H9 (cell line): ENCODE measurements around the gene PLSCR2. TPM values are rescaled to one million over a fixed set of nuclear protein-coding genes. Genes with fewer than 3 reads are reported as not detected.

Experiments used
- DNase-seq: peaks from one replicate; pipeline ENCODE4 v3.0.0-alpha.2; 2017
- H2AFZ ChIP-seq: one replicate; pipeline ENCODE4 v1.6.1; 2013; ENCODE audit warnings: mild to moderate bottlenecking, low read length, control low read depth, moderate library complexity
- H2AK5ac ChIP-seq: 2 replicates; pipeline ENCODE4 v1.6.1; 2013; ENCODE audit warnings: low read length, control low read depth, mixed read lengths; ENCODE audit not compliant: insufficient read length
- H2BK120ac ChIP-seq: one replicate; pipeline ENCODE4 v1.6.1; 2013; ENCODE audit warnings: low read depth, mild to moderate bottlenecking, low read length, control low read depth, inconsistent platforms; ENCODE audit not compliant: poor library complexity, severe bottlenecking
- H2BK12ac ChIP-seq: 2 replicates; pipeline ENCODE4 v1.6.1; 2013; ENCODE audit warnings: low read length, control low read depth, mixed read lengths, low read depth; ENCODE audit not compliant: insufficient read length
- H2BK15ac ChIP-seq: 2 replicates; pipeline ENCODE4 v1.6.1; 2013; ENCODE audit warnings: low read depth, low read length, control low read depth
- H2BK20ac ChIP-seq: one replicate; pipeline ENCODE4 v1.6.1; 2013; ENCODE audit warnings: low read depth, mild to moderate bottlenecking, low read length, control low read depth, inconsistent platforms; ENCODE audit not compliant: poor library complexity, severe bottlenecking
- H2BK5ac ChIP-seq: 2 replicates; pipeline ENCODE4 v1.6.1; 2013; ENCODE audit warnings: low read length, control low read depth, mixed read lengths; ENCODE audit not compliant: insufficient read length
- H3K14ac ChIP-seq: 2 replicates; pipeline ENCODE4 v1.6.1; 2013; ENCODE audit warnings: low read length, control low read depth; ENCODE audit not compliant: insufficient read depth
- H3K18ac ChIP-seq: 2 replicates; pipeline ENCODE4 v1.6.1; 2013; ENCODE audit warnings: low read depth, mild to moderate bottlenecking, mixed read lengths, low read length, control low read depth; ENCODE audit not compliant: insufficient read length
- H3K23ac ChIP-seq: 2 replicates; pipeline ENCODE4 v1.6.1; 2013; ENCODE audit warnings: low read length, control low read depth, mixed read lengths, low read depth; ENCODE audit not compliant: insufficient read length
- H3K23me2 ChIP-seq: 2 replicates; pipeline ENCODE4 v1.6.1; 2013; ENCODE audit warnings: low read depth, mild to moderate bottlenecking, mixed read lengths, low read length, control low read depth; ENCODE audit not compliant: insufficient read length, poor library complexity, severe bottlenecking
- H3K27ac ChIP-seq: 2 replicates; pipeline ENCODE4 v1.5.1; 2013; ENCODE audit warnings: low read length, control low read depth, mixed read lengths, low read depth; ENCODE audit not compliant: insufficient read length
- H3K27me3 ChIP-seq: 2 replicates; pipeline ENCODE4 v1.6.1; 2013; ENCODE audit warnings: low read length, control low read depth, inconsistent platforms; ENCODE audit not compliant: insufficient read depth
- H3K4ac ChIP-seq: 2 replicates; pipeline ENCODE4 v1.6.1; 2013; ENCODE audit warnings: low read depth, mild to moderate bottlenecking, control low read depth, inconsistent platforms, low read length, moderate library complexity
- H3K4me1 ChIP-seq: 2 replicates; pipeline ENCODE4 v1.6.1; 2013; ENCODE audit warnings: low read length, control low read depth, inconsistent platforms; ENCODE audit not compliant: insufficient read depth
- H3K4me2 ChIP-seq: 2 replicates; pipeline ENCODE4 v1.6.1; 2013; ENCODE audit warnings: low read length, control low read depth, mixed read lengths; ENCODE audit not compliant: insufficient read length, insufficient read depth
- H3K56ac ChIP-seq: 2 replicates; pipeline ENCODE4 v1.6.1; 2013; ENCODE audit warnings: low read depth, mild to moderate bottlenecking, mixed read lengths, low read length, control low read depth; ENCODE audit not compliant: insufficient read length
- H3K79me1 ChIP-seq: 2 replicates; pipeline ENCODE4 v1.6.1; 2013; ENCODE audit warnings: low read depth, mild to moderate bottlenecking, moderate library complexity, low read length, control low read depth, inconsistent platforms; ENCODE audit not compliant: insufficient read depth, poor library complexity, severe bottlenecking
- H3K79me2 ChIP-seq: 2 replicates; pipeline ENCODE4 v1.6.1; 2013; ENCODE audit warnings: low read length, control low read depth, inconsistent platforms; ENCODE audit not compliant: insufficient read depth
- H3K9ac ChIP-seq: 2 replicates; pipeline ENCODE4 v1.6.1; 2013; ENCODE audit warnings: low read length, control low read depth, mixed read lengths; ENCODE audit not compliant: insufficient read length; ENCODE audit errors: extremely low read depth
- H3K9me3 ChIP-seq: one replicate; pipeline ENCODE4 v1.6.1; 2013; ENCODE audit warnings: low read depth, low read length, inconsistent platforms; ENCODE audit not compliant: control insufficient read depth
- H3T11ph ChIP-seq: one replicate; pipeline ENCODE4 v1.6.1; 2013; ENCODE audit warnings: mild to moderate bottlenecking, low read length, control low read depth, inconsistent platforms
- H4K20me1 ChIP-seq: one replicate; pipeline ENCODE4 v1.6.1; 2013; ENCODE audit not compliant: control insufficient read depth, insufficient read length, insufficient read depth
- H4K5ac ChIP-seq: 2 replicates; pipeline ENCODE4 v1.6.1; 2013; ENCODE audit warnings: low read depth, mild to moderate bottlenecking, mixed read lengths, low read length, control low read depth; ENCODE audit not compliant: insufficient read length
- H4K8ac ChIP-seq: replicated peaks from 2 replicates; pipeline ENCODE4 v1.6.1; 2013; ENCODE audit warnings: low read length, control low read depth, mixed read lengths, low read depth; ENCODE audit not compliant: insufficient read length
- H4K91ac ChIP-seq: 2 replicates; pipeline ENCODE4 v1.6.1; 2013; ENCODE audit warnings: low read depth, mild to moderate bottlenecking, moderate library complexity, mixed read lengths, low read length, control low read depth; ENCODE audit not compliant: insufficient read length
- H3K27ac Mint-ChIP-seq, 3 experiments: 2 replicates in 2 of 3; 3 replicates in 1 of 3; pipeline ENCODE4 v1.8.0; 2020 to 2021; ENCODE audit warnings: mixed read lengths in 3 of 3, mild to moderate bottlenecking in 1 of 3, moderate library complexity in 1 of 3
- H3K27me3 Mint-ChIP-seq: 2 replicates; pipeline ENCODE4 v1.8.0; 2021; ENCODE audit warnings: low read depth, mild to moderate bottlenecking, moderate library complexity, mixed read lengths
- H3K36me3 Mint-ChIP-seq, 3 experiments: 2 replicates in 2 of 3; 3 replicates in 1 of 3; pipeline ENCODE4 v1.8.0; 2020 to 2021; ENCODE audit warnings: low read depth in 3 of 3, mixed read lengths in 3 of 3; ENCODE audit not compliant: insufficient read depth in 1 of 3
- H3K4me1 Mint-ChIP-seq, 2 experiments: 2 replicates each; pipeline ENCODE4 v1.8.0; 2020; ENCODE audit warnings: mixed read lengths in 2 of 2
- H3K4me3 Mint-ChIP-seq, 2 experiments: 2 replicates in 1 of 2; 3 replicates in 1 of 2; pipeline ENCODE4 v1.8.0; 2020 to 2021; ENCODE audit warnings: mild to moderate bottlenecking in 2 of 2, mixed read lengths in 2 of 2, moderate library complexity in 1 of 2
- H3K9me3 Mint-ChIP-seq, 2 experiments: 2 replicates in 1 of 2; 3 replicates in 1 of 2; pipeline ENCODE4 v1.8.0; 2020; ENCODE audit warnings: mild to moderate bottlenecking in 2 of 2, mixed read lengths in 2 of 2, moderate library complexity in 1 of 2
- WGBS: extraction: QIAGEN DNeasy Blood & Tissue Kit; methylation state at CpG from one replicate; pipeline ENCODE4 v1.1.7; 2013; ENCODE audit warnings: missing lambda C conversion rate, low lambda C conversion rate, mixed read lengths; ENCODE audit not compliant: insufficient read length; ENCODE audit errors: extremely low coverage; 5-methylcytosine and 5-hydroxymethylcytosine counted together
- total RNA-seq: library from RNA; stranded (reverse); gene quantifications from 2 replicates; pipeline ENCODE4 v1.2.1, GENCODE V29; 2021
- TF ChIP-seq, protein P1 (sequence below): fragments of 200-600 bp; sonication (generic); conservative IDR thresholded peaks from 3 replicates; pipeline ENCODE4 v1.8.0; 2021; ENCODE audit warnings: antibody characterized with exemption, mild to moderate bottlenecking

Gene PLSCR2
- total RNA-seq, 1 experiment from 2014 or later: not detected

GRCh38 chr3:146454796-146455195 lies 14.6 kb downstream of the PLSCR2 start:
- Histone ChIP-seq H3K4me2 (no peak overlapping the region), H3K23me2 (no peaks in the 10 kb centered on the region), H2BK12ac (no peak overlapping the region), H3K9ac (no peak overlapping the region), H2AFZ (no peak overlapping the region), H3K23ac (no peak overlapping the region), H2BK5ac (no peak overlapping the region), H3K18ac (no peak overlapping the region), H3K27me3 (no peaks in the 10 kb centered on the region), H3K4ac (no peak overlapping the region), H4K91ac (no peak overlapping the region), H2BK15ac (no peak overlapping the region), H3K56ac (no peak overlapping the region), H4K8ac (no peak overlapping the region), H3K79me1 (no peaks in the 10 kb centered on the region), H3K27ac (no peak overlapping the region), H3K9me3 (no peaks in the 10 kb centered on the region), H3K79me2 (no peaks in the 10 kb centered on the region), H2BK20ac (no peak overlapping the region), H2BK120ac (no peak overlapping the region), H3K4me1 (no peaks in the 10 kb centered on the region), H4K20me1 (no peaks in the 10 kb centered on the region), H3T11ph (no peak overlapping the region), H2AK5ac (no peak overlapping the region), H4K5ac (no peak overlapping the region), H3K14ac (no peak overlapping the region)
- H3K4me1 Mint-ChIP-seq: peaks cover 2% of the 10 kb centered on the region in 2 experiments
- DNase-seq: no peak
- H3K9me3 Mint-ChIP-seq: no peaks in the 10 kb centered on the region; a peak in 1 of 5 replicates
- H3K27me3 Mint-ChIP-seq: no peaks in the 10 kb centered on the region
- H3K27ac Mint-ChIP-seq: no peak overlapping the region; a peak in 1 of 7 replicates
- H3K36me3 Mint-ChIP-seq: no peaks in the 10 kb centered on the region
- WGBS: no CpG with 5 or more reads among the region's 3 CpGs
- TF ChIP-seq, protein P1, sequence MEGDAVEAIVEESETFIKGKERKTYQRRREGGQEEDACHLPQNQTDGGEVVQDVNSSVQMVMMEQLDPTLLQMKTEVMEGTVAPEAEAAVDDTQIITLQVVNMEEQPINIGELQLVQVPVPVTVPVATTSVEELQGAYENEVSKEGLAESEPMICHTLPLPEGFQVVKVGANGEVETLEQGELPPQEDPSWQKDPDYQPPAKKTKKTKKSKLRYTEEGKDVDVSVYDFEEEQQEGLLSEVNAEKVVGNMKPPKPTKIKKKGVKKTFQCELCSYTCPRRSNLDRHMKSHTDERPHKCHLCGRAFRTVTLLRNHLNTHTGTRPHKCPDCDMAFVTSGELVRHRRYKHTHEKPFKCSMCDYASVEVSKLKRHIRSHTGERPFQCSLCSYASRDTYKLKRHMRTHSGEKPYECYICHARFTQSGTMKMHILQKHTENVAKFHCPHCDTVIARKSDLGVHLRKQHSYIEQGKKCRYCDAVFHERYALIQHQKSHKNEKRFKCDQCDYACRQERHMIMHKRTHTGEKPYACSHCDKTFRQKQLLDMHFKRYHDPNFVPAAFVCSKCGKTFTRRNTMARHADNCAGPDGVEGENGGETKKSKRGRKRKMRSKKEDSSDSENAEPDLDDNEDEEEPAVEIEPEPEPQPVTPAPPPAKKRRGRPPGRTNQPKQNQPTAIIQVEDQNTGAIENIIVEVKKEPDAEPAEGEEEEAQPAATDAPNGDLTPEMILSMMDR: no peak
- H3K4me3 Mint-ChIP-seq: no peak overlapping the region
